ENCODE results near the gene KLK14. TPM values are rescaled to one million over a fixed set of nuclear protein-coding genes. Genes with fewer than 3 reads are reported as not detected.

Gene KLK14
- total RNA-seq, 6 experiments from 2014 or later = 0.17 to 0.18 TPM; not detected in 4

- H3K4me1 ChIP-seq = no peaks in the 10 kb centered on the region
- peak in 1 of 3 donors; percentile 6 for DNase-seq
- 57% methylated on average over 5 of the region's 6 CpGs for WGBS (ENCODE audit: insufficient coverage, low coverage, low lambda C conversion rate, missing lambda C conversion rate)
- intact Hi-C loops (cut with DNase I) = loop anchor here in 1 of 2 donors (10.0 kb wide), 1 partner anchor 478 kb away; no protein-coding TSS in a partner anchor
- no peak overlapping the region for H3K4me3 ChIP-seq
- no peak overlapping the region for H3K27ac ChIP-seq
- TF ChIP-seq CTCF (IDR thresholded peaks at IDR 0.05) (no peak), POLR2A (IDR thresholded peaks at IDR 0.05) (no peak)
- H3K27me3 ChIP-seq = no peaks in the 10 kb centered on the region
- H3K36me3 ChIP-seq = no peaks in the 10 kb centered on the region
- H3K9me3 ChIP-seq = no peaks in the 10 kb centered on the region
- no peak for ATAC-seq
Measured at GRCh38 chr19:51116736-51117286, 34.1 kb upstream of the KLK14 start.

- Histone ChIP-seq H3K4me3 (no peak overlapping the region), H3K9me3 (no peaks in the 10 kb centered on the region), H3K4me1 (no peaks in the 10 kb centered on the region), H3K36me3 (no peaks in the 10 kb centered on the region), H3K27me3 (no peaks in the 10 kb centered on the region), H3K27ac (no peak overlapping the region)
- TF ChIP-seq POLR2A (IDR thresholded peaks at IDR 0.05) (no peak), CTCF (IDR thresholded peaks at IDR 0.05) (no peak)
- no peak for DNase-seq
- 49% methylated on average over 6 of the region's 6 CpGs for WGBS (ENCODE audit: insufficient coverage, low coverage, low lambda C conversion rate, missing lambda C conversion rate)
- no peak for ATAC-seq
- intact Hi-C loops (cut with DNase I) = loop anchor here in 1 of 2 donors (10.0 kb wide), 1 partner anchor 481 kb away; no protein-coding TSS in a partner anchor
Measured at GRCh38 chr19:51114087-51114729, 31.5 kb upstream of the KLK14 start.

DNA sequence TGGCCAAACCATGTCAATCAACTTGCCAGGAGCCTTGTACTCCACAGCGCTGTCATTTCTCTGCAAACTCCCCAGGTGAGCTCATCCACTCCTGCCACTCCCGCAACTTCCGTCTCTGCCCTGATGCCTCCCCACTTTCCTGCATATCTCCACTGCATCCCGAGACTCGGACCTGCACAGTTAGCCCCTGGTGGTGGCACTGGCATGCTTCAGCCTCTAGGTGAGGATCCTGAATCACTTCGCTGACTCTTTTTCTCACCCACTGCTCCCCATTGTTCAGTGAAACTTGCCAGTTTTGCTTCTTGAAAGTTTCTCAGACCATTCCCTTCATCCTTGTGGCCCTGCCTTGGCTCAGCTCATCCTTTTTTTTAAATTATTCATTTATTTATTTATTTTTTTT is 28.9 kb upstream of the KLK14 start:
- Histone ChIP-seq H3K27ac (no peak overlapping the region), H3K4me3 (no peak overlapping the region), H3K36me3 (no peaks in the 10 kb centered on the region), H3K4me1 (peaks cover 0 to 12% (median 6%) of the 10 kb centered on the region in 4 donors), H3K27me3 (no peaks in the 10 kb centered on the region), H3K9me3 (no peaks in the 10 kb centered on the region)
- ATAC-seq (no peak), DNase-seq (peak in 1 of 3 donors; percentile 42)
- 22% methylated on average over 6 of the region's 6 CpGs for WGBS (ENCODE audit: insufficient coverage, low coverage, low lambda C conversion rate, missing lambda C conversion rate)
- intact Hi-C loops (cut with DNase I) = loop anchor here in 1 of 2 donors (10.0 kb wide), 1 partner anchor 483 kb away; no protein-coding TSS in a partner anchor
- TF ChIP-seq POLR2A (IDR thresholded peaks at IDR 0.05) (no peak), CTCF (IDR thresholded peaks at IDR 0.05) (no peak)

DNA sequence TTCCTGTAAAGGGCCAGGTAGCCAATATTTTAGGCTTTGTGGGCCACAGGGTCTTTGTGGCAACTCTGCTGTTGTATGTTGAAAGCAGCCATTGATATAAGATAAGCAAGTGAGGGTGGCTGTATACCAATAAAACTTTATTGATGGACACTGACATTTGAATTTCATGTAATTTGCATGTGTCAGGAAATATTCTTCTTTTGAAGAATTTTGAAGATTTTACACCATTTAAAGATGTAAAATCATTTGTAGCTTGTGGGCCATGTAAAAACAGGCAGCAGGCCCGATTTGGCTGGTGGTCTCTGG is 27.9 kb upstream of the KLK14 start:
- no peak for ATAC-seq
- H3K9me3 ChIP-seq = no peaks in the 10 kb centered on the region
- intact Hi-C loops (cut with DNase I) = loop anchor here in 1 of 2 donors (10.0 kb wide), 1 partner anchor 484 kb away; no protein-coding TSS in a partner anchor
- no peaks in the 10 kb centered on the region for H3K36me3 ChIP-seq
- no peaks in the 10 kb centered on the region for H3K27me3 ChIP-seq
- DNase-seq = peak in 1 of 3 donors; percentile 2
- 25% methylated on average over 1 of the region's 1 CpG for WGBS (ENCODE audit: insufficient coverage, low coverage, low lambda C conversion rate, missing lambda C conversion rate)
- TF ChIP-seq POLR2A (IDR thresholded peaks at IDR 0.05) = no peak
- TF ChIP-seq CTCF (IDR thresholded peaks at IDR 0.05) = no peak
- peaks cover 0 to 12% (median 6%) of the 10 kb centered on the region in 4 donors for H3K4me1 ChIP-seq
- no peak overlapping the region for H3K27ac ChIP-seq
- H3K4me3 ChIP-seq = no peak overlapping the region
